ENCODE data around the gene IL26.

DNA sequence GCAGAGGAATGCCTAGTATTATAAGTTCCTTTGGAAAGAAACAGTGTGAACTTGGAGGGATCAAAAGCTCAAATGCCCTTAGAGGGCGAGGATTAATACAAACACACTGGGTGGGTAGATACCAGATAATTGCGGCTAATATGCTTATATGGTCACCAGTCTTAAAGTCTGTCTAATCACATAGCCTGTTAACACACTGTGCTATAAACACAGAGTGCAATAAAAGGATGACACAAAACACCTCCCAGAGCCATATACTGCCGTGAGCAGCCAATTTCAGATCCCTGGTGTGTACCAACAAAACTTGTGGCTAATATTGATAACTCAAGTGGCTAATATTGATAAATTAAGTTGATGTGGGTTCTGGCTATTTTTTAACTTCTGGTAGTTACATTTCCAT is 1.7 kb upstream of the IL26 start:
- no peak for TF ChIP-seq CTCF (IDR thresholded peaks at IDR 0.05; ENCODE audit: poor library complexity)
- TF ChIP-seq EZH2phosphoT487 (IDR thresholded peaks at IDR 0.05; ENCODE audit: low read depth, severe bottlenecking, unreplicated experiment): no peak
- TF ChIP-seq EZH2 (IDR thresholded peaks at IDR 0.05; ENCODE audit: borderline replicate concordance): no peak

All from hepatocyte (in vitro differentiated cells).